ENCODE results near the gene SMPD3. TPM values are rescaled to one million over a fixed set of nuclear protein-coding genes. Genes with fewer than 3 reads are reported as not detected.

The SMPD3 gene
- total RNA-seq, 1 experiment from 2014 or later = 0.89 TPM

DNA sequence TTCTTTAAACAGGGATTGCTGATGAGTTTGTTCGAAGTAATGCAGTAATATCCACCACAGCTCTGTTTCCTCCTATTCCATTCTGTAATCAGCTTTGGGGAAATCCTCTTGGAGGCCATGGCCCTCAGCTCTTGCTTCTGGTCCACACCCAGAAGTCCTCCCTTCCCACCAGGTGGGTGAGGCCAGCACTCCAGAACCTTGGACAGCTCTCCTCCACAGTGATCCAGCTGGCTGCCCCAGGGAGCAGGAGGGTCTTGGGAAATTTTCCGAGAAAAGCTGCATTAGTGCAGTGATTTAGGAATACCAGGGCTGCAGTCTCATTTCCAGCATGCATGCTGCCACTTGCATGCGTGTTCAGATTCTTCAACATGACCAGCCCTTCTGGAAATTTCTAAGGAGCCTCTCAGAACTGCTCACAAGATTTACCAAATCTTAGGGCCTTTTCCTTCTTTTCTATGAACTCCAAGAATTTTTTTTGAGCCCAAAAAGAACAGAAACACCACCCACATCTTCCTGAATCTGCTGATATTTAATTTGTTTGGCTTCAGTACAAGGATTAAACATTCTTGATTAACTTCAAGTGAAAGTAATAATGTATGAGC is 4.2 kb downstream of the SMPD3 start:
- H3K79me2 ChIP-seq (ENCODE audit: insufficient read depth, low read length) = no peaks in the 10 kb centered on the region
- H3K9ac ChIP-seq (ENCODE audit: low read length) = no peak overlapping the region
- no peaks in the 10 kb centered on the region for H3K4me1 ChIP-seq (ENCODE audit: control insufficient read depth in 1 of 2, insufficient read depth in 2 of 2, low read length in 2 of 2)
- no peaks in the 10 kb centered on the region for H4K20me1 ChIP-seq (ENCODE audit: insufficient read depth)
- H2AFZ ChIP-seq (ENCODE audit: low read depth, low read length, poor library complexity, severe bottlenecking) = no peak overlapping the region
- ChIA-PET POLR2A (no interaction called here), CTCF (interaction anchor here (0.9 to 2.2 kb wide), 4 partner anchors 10 to 76 kb away, joined by 3 to 8 read pairs (median 5); no protein-coding TSS in a partner anchor), RAD21 (ENCODE audit: low non-redundant PET in 1 of 2, low total read pairs in 2 of 2, uncharacterized antibody in 2 of 2, unreplicated experiment in 2 of 2) (no interaction called here)
- H3K27ac ChIP-seq (ENCODE audit: low read depth, low read length) = no peak overlapping the region
- peaks cover 40% of the 10 kb centered on the region for H3K27me3 ChIP-seq (ENCODE audit: insufficient read depth, low read length)
- intact Hi-C loops (cut with micrococcal nuclease) = no loop called here
- BruUV-seq (replicated peaks) = no TSS peak
- H3K9me3 ChIP-seq (ENCODE audit: control insufficient read depth in 1 of 2, insufficient read depth in 1 of 2, low read depth in 1 of 2, low read length in 2 of 2) = no peaks in the 10 kb centered on the region
- DNase-seq (ENCODE audit: low read depth, low spot score) = no peak
- H3K4me3 ChIP-seq (replicated peaks in 1 of 2; ENCODE audit: low read depth in 1 of 2, low read length in 2 of 2) = no peak overlapping the region
- no peak for TF ChIP-seq FOSL1 (IDR thresholded peaks at IDR 0.05; ENCODE audit: low read depth)
- TF ChIP-seq, protein P1, sequence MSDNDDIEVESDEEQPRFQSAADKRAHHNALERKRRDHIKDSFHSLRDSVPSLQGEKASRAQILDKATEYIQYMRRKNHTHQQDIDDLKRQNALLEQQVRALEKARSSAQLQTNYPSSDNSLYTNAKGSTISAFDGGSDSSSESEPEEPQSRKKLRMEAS (IDR thresholded peaks at IDR 0.05) = no peak
- TF ChIP-seq, protein P2, sequence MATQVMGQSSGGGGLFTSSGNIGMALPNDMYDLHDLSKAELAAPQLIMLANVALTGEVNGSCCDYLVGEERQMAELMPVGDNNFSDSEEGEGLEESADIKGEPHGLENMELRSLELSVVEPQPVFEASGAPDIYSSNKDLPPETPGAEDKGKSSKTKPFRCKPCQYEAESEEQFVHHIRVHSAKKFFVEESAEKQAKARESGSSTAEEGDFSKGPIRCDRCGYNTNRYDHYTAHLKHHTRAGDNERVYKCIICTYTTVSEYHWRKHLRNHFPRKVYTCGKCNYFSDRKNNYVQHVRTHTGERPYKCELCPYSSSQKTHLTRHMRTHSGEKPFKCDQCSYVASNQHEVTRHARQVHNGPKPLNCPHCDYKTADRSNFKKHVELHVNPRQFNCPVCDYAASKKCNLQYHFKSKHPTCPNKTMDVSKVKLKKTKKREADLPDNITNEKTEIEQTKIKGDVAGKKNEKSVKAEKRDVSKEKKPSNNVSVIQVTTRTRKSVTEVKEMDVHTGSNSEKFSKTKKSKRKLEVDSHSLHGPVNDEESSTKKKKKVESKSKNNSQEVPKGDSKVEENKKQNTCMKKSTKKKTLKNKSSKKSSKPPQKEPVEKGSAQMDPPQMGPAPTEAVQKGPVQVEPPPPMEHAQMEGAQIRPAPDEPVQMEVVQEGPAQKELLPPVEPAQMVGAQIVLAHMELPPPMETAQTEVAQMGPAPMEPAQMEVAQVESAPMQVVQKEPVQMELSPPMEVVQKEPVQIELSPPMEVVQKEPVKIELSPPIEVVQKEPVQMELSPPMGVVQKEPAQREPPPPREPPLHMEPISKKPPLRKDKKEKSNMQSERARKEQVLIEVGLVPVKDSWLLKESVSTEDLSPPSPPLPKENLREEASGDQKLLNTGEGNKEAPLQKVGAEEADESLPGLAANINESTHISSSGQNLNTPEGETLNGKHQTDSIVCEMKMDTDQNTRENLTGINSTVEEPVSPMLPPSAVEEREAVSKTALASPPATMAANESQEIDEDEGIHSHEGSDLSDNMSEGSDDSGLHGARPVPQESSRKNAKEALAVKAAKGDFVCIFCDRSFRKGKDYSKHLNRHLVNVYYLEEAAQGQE (IDR thresholded peaks at IDR 0.05; ENCODE audit: low read depth) = peak; percentile 92
- no peak for TF ChIP-seq EGR1 (IDR thresholded peaks at IDR 0.05; ENCODE audit: low read depth)
- no peak for TF ChIP-seq POLR2A (IDR thresholded peaks at IDR 0.05; ENCODE audit: borderline replicate concordance, extremely low read depth, insufficient read depth, insufficient read length)
- no peak for TF ChIP-seq TCF7L2 (IDR thresholded peaks at IDR 0.05; ENCODE audit: borderline replicate concordance, extremely low read depth, insufficient read depth, insufficient read length)
- H3K36me3 ChIP-seq (ENCODE audit: control insufficient read depth in 1 of 2, insufficient read depth in 2 of 2, low read length in 2 of 2) = no peaks in the 10 kb centered on the region
- no peak overlapping the region for H3K4me2 ChIP-seq (ENCODE audit: low read length)
- H3K9me2 ChIP-seq (ENCODE audit: insufficient read depth) = no peaks in the 10 kb centered on the region
- ATAC-seq = no peak

Data from HCT116 (cell line).